Endothelial cell of umbilical vein (primary cell): ENCODE measurements around the gene PDGFRB. TPM values are rescaled to one million over a fixed set of nuclear protein-coding genes. Genes with fewer than 3 reads are reported as not detected.

Source experiments
- BruUV-seq: library from RNA; stranded (reverse); fragments of 400-500 nt; replicated peaks from 2 replicates; lab custom pipeline; 2021; lab: Mats Ljungman, UMichigan
- CTCF ChIA-PET: fragments of 300-600, 350-600 bp; sonication (Branson Sonifier 250); formaldehyde crosslinking; loops from one replicate; lab custom pipeline; 2021; ENCODE audit warnings: antibody characterized with exemption, inconsistent platforms; lab: Charles Lee
- POLR2A ChIA-PET: fragments of 300-600, 350-600 bp; sonication (Branson Sonifier 250); formaldehyde crosslinking; loops from one replicate; lab custom pipeline; 2021; ENCODE audit warnings: antibody characterized with exemption, inconsistent platforms; lab: Charles Lee
- DNase-seq: peaks from one replicate; pipeline ENCODE4 v3.0.0-alpha.2; 2011; ENCODE audit warnings: low read depth, low spot score
- FAIRE-seq: peaks from 2 replicates; lab custom pipeline; 2011; peaks lifted over from hg19 to GRCh38; lab: Jason Lieb, UNC
- H2AFZ ChIP-seq: 2 replicates; pipeline ENCODE4 v1.6.0; 2012; ENCODE audit warnings: low read depth, low read length, control low read depth, inconsistent platforms
- H3K27ac ChIP-seq: 2 replicates; pipeline ENCODE4 v1.5.1; 2011; ENCODE audit warnings: low read depth, mild to moderate bottlenecking, control low read depth, low read length, moderate library complexity; ENCODE audit not compliant: insufficient read depth
- H3K27me3 ChIP-seq, 2 experiments: 2 replicates each; pipeline versions ENCODE4 v1.6.0 to v1.6.1; 2011; ENCODE audit warnings: low read length in 2 of 2, mixed read lengths in 1 of 2; ENCODE audit not compliant: control insufficient read depth in 2 of 2, insufficient read depth in 2 of 2
- H3K36me3 ChIP-seq, 2 experiments: 2 replicates in 1 of 2; 3 replicates in 1 of 2; pipeline ENCODE4 v1.5.1; 2011; ENCODE audit warnings: low read length in 2 of 2, mild to moderate bottlenecking in 1 of 2, moderate library complexity in 1 of 2; ENCODE audit not compliant: control insufficient read depth in 2 of 2, insufficient read depth in 2 of 2; ENCODE audit errors: extremely low read depth in 1 of 2
- H3K4me1 ChIP-seq: 3 replicates; pipeline ENCODE4 v1.5.1; 2011; ENCODE audit warnings: mild to moderate bottlenecking, low read length; ENCODE audit not compliant: control insufficient read depth, insufficient read depth; ENCODE audit errors: extremely low read depth
- H3K4me2 ChIP-seq: 2 replicates; pipeline ENCODE4 v1.6.1; 2011; ENCODE audit warnings: low read length, control low read depth, mixed read lengths; ENCODE audit not compliant: insufficient read depth
- H3K4me3 ChIP-seq, 3 experiments: fragments of 200-600 bp in 1 of 3; sonication (generic), shearing (Covaris generic) in 1 of 3; replicated peaks in 1 of 3; 2 replicates each; pipeline ENCODE4 v1.5.1; 2011 to 2016; ENCODE audit warnings: control low read depth in 3 of 3, low read length in 3 of 3, mild to moderate bottlenecking in 2 of 3, inconsistent platforms in 1 of 3, low read depth in 1 of 3, moderate library complexity in 1 of 3; ENCODE audit not compliant: insufficient read depth in 1 of 3
- H3K79me2 ChIP-seq: 2 replicates; pipeline ENCODE4 v1.6.0; 2012; ENCODE audit warnings: low read length, inconsistent platforms; ENCODE audit not compliant: control insufficient read depth, insufficient read depth
- H3K9ac ChIP-seq: replicated peaks from 2 replicates; pipeline ENCODE3; 2011; ENCODE audit warnings: low read length, control low read depth; ENCODE audit not compliant: insufficient read depth; ENCODE audit errors: extremely low read depth
- H3K9me1 ChIP-seq: replicated peaks from 3 replicates; pipeline ENCODE4 v1.6.0; 2011; ENCODE audit warnings: mild to moderate bottlenecking, low read length; ENCODE audit not compliant: control insufficient read depth, insufficient read depth; ENCODE audit errors: extremely low read depth
- H3K9me3 ChIP-seq: replicated peaks from 2 replicates; pipeline ENCODE4 v1.5.1; 2012; ENCODE audit warnings: low read length, inconsistent platforms; ENCODE audit not compliant: control insufficient read depth, insufficient read depth
- H4K20me1 ChIP-seq: replicated peaks from 2 replicates; pipeline ENCODE3; 2011; ENCODE audit warnings: mild to moderate bottlenecking, low read length; ENCODE audit not compliant: control insufficient read depth, insufficient read depth; ENCODE audit errors: extremely low read depth
- EZH2 ChIP-seq: IDR thresholded peaks from 2 replicates; pipeline ENCODE4 v1.6.1; 2012; ENCODE audit warnings: borderline replicate concordance, low read depth, mild to moderate bottlenecking, moderate library complexity, low read length, inconsistent platforms; ENCODE audit not compliant: severe bottlenecking
- FOS ChIP-seq: IDR thresholded peaks from 2 replicates; pipeline ENCODE4 v1.6.1; 2011; ENCODE audit warnings: mild to moderate bottlenecking, low read length, moderate library complexity, borderline replicate concordance; ENCODE audit not compliant: insufficient read depth
- GATA2 ChIP-seq: IDR thresholded peaks from 2 replicates; pipeline ENCODE4 v1.7.0; 2011; ENCODE audit warnings: low read depth, mild to moderate bottlenecking, moderate library complexity, mixed read lengths, low read length; ENCODE audit not compliant: insufficient read length, insufficient read depth
- JUN ChIP-seq: IDR thresholded peaks from 2 replicates; pipeline ENCODE4 v1.6.1; 2011; ENCODE audit warnings: borderline replicate concordance, low read depth; ENCODE audit not compliant: insufficient read length, insufficient read depth
- MAX ChIP-seq: IDR thresholded peaks from 2 replicates; pipeline ENCODE4 v1.6.1; 2011; ENCODE audit not compliant: insufficient read depth, insufficient read length
- MYC ChIP-seq: IDR thresholded peaks from one replicate; pipeline ENCODE4 v1.6.1; 2011; ENCODE audit warnings: mild to moderate bottlenecking, low read depth, low read length
- POLR2A ChIP-seq: IDR thresholded peaks from 2 replicates; pipeline ENCODE4 v1.6.1; 2012; ENCODE audit warnings: low read depth, mild to moderate bottlenecking, control low read depth, low read length
- POLR2AphosphoS5 ChIP-seq: IDR thresholded peaks from 2 replicates; pipeline ENCODE4 v1.6.1; 2012; ENCODE audit warnings: low read depth, mild to moderate bottlenecking, control low read depth, low read length, moderate library complexity; ENCODE audit not compliant: insufficient read depth
- dilution Hi-C: fragments of 300-500 bp; cut with MboI; formaldehyde crosslinking; loops from one replicate; pipeline ENCODE4 v1.15.0; 2019; ENCODE audit warnings: low sequenced_read_pairs; ENCODE audit not compliant: extremely low pct_ligation_motif_present
- intact Hi-C: fragments of 100-400 bp; cut with micrococcal nuclease; formaldehyde crosslinking; loops from one replicate; pipeline ENCODE4 v1.10.0; 2022
- polyA plus RNA-seq, 4 experiments: library from polyadenylated mRNA; depleted of rRNA in 3 of 4; stranded (reverse) in 3 of 4; unstranded in 1 of 4; fragments of >200 nt; gene quantifications; 2 replicates each; pipeline versions ENCODE4 v1.2.1 to v1.2.3, GENCODE V29; 2011 to 2012; ENCODE audit warnings: missing spikeins in 1 of 4
- total RNA-seq: library from RNA; stranded (reverse); gene quantifications from 2 replicates; pipeline ENCODE4 v1.2.3, GENCODE V29; 2021
- TF ChIP-seq, protein P1 (sequence below), 2 donors: IDR thresholded peaks; 1 replicate in 1 of 2; 2 replicates in 1 of 2; pipeline ENCODE4 v1.5.1; 2011; ENCODE audit warnings: low read length in 2 of 2, mild to moderate bottlenecking in 2 of 2, moderate library complexity in 2 of 2, control low read depth in 1 of 2, inconsistent platforms in 1 of 2, low read depth in 1 of 2; ENCODE audit not compliant: insufficient read depth in 1 of 2; ENCODE audit errors: extremely low read depth in 1 of 2

Gene PDGFRB
- total and polyA plus RNA-seq, 2 donors (not counting 3 experiments of a cell fraction or from before 2014, with no cell fraction given) = 1.4 to 1.7 TPM

GRCh38 chr5:150168864-150169263 lies 13.2 kb upstream of the PDGFRB start:
- no peaks in the 10 kb centered on the region for H3K9me3 ChIP-seq
- no peak overlapping the region for H3K27ac ChIP-seq
- H3K4me3 ChIP-seq = no peak overlapping the region
- BruUV-seq = no TSS peak
- TF ChIP-seq MYC = no peak
- no peak for TF ChIP-seq POLR2A
- no peak for TF ChIP-seq MAX
- no peak for TF ChIP-seq POLR2AphosphoS5
- TF ChIP-seq GATA2 = no peak
- TF ChIP-seq, protein P1, sequence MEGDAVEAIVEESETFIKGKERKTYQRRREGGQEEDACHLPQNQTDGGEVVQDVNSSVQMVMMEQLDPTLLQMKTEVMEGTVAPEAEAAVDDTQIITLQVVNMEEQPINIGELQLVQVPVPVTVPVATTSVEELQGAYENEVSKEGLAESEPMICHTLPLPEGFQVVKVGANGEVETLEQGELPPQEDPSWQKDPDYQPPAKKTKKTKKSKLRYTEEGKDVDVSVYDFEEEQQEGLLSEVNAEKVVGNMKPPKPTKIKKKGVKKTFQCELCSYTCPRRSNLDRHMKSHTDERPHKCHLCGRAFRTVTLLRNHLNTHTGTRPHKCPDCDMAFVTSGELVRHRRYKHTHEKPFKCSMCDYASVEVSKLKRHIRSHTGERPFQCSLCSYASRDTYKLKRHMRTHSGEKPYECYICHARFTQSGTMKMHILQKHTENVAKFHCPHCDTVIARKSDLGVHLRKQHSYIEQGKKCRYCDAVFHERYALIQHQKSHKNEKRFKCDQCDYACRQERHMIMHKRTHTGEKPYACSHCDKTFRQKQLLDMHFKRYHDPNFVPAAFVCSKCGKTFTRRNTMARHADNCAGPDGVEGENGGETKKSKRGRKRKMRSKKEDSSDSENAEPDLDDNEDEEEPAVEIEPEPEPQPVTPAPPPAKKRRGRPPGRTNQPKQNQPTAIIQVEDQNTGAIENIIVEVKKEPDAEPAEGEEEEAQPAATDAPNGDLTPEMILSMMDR (IDR thresholded peaks at IDR 0.05; ENCODE audit: extremely low read depth in 1 of 2, insufficient read depth in 1 of 2, low read depth in 1 of 2, low read length in 2 of 2) = no peak
- TF ChIP-seq FOS = no peak
- TF ChIP-seq JUN = no peak
- TF ChIP-seq EZH2 = no peak
- no peak overlapping the region for H3K4me2 ChIP-seq
- H3K9ac ChIP-seq = no peak overlapping the region
- ChIA-PET POLR2A (no interaction called here), CTCF (interaction anchor here (1.3 kb wide), 1 partner anchor 50 kb away, joined by 3 read pairs; no protein-coding TSS in a partner anchor)
- H3K79me2 ChIP-seq = no peaks in the 10 kb centered on the region
- no peaks in the 10 kb centered on the region for H3K9me1 ChIP-seq
- H3K4me1 ChIP-seq = no peaks in the 10 kb centered on the region
- no peak for FAIRE-seq
- dilution Hi-C loops (no loop called here), intact Hi-C loops (no loop called here)
- H3K27me3 ChIP-seq = peaks cover 42 to 44% of the 10 kb centered on the region in 2 experiments
- no peaks in the 10 kb centered on the region for H3K36me3 ChIP-seq
- H2AFZ ChIP-seq = no peak overlapping the region
- no peak for DNase-seq
- H4K20me1 ChIP-seq = no peaks in the 10 kb centered on the region
